HG03442 (cell line): Measurements from ENCODE around the gene TAS2R46.
"Not testable (repeated sequence)": the region's sequence is repeated elsewhere in the genome, so short reads cannot be mapped to it uniquely, and the experiment has no call there.

Experiments used
- ATAC-seq: cut with Tn5 transposase; IDR thresholded peaks from one replicate; pipeline ENCODE4 v1.9.1; 2021; ENCODE audit warnings: mild to moderate bottlenecking, moderate library complexity; ENCODE audit not compliant: unreplicated experiment

TAS2R46 gene

DNA sequence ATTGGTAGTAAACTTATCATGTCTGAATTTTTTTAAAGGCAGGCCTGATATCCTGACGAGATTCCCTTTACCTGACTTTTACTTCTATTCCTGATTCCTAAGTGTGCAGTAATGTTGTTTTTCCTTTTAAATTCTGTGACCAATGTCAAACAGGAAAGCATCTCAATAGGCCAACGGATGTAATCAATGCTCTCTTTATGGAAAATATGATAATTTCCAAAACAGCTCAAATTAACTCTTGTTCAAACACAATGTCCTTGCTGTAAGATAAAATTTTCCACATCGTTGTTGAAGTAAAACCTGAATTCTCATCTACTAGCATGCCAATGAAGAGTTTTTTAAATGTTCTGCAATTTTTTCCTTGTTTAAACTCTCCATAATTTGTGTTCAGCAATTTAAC lies 22.9 kb downstream of the TAS2R46 start:
- ATAC-seq: no peak

- ATAC-seq: not testable (repeated sequence)
These were observed 28.1 kb downstream of the TAS2R46 start for GRCh38 chr12:11033959-11034358.

DNA sequence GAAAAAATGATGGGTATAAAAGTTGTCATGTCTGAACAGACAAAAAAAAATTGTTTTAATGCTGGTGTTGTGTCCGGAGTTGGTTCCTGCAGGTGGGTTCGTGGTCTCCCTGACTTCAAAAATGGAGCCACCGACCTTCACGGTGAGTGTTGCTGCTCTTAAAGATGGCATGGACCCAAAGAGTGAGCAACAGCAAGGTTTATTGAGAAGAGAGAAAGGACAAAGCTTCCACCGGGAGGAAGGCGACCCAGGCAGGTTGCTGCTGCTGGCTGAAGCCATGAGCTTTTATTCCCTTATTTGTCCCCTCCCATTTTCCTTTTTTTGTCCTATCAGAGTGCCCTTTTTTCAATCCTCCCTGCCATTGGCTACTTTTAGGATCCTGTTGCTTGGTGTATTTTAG lies 30.8 kb downstream of the TAS2R46 start, which contains the start of gene TAS2R31:
Gene TAS2R31 (minus strand): TSS at position 101 of the 400 bp plus-strand sequence. CDS start 72 bp downstream, at position 29.
- no peak for ATAC-seq

DNA sequence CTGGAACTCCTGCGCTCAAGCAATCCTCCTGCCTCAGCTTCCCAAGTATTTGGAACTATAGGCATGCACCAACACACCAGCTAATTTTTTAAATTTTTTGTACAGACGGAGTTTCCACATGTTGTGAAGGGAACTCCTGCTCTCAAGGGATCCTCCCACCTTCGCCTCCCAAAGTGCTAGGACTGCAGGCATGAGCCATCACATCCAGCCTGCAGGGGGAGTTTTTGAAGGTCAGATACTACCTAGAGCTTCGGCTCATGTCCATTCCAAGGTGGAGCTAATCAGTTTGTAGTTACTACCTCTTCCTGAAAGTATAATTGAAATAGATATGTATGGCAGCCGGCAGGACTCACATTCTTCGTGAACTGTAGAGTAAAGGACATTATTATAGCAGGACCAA lies 36.0 kb downstream of the TAS2R46 start:
- no peak for ATAC-seq

DNA sequence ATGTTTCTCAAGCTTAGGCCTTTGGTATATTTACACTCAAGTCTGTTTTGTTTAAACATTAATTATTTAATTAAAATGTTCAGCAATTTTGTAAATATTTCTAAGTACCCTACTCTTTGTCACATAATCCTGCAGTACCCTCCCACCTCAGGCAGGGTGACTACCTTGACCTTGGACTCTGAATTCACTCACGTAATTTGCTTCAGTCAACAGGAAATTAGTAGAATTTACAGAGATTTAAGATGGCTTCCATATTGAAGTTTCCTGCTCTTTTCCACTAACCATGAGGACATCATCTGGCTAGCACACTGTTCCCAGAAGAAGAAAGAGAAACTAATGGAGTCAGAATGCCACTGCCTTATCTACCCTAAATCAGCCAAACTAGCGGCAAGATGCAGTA lies 38.7 kb downstream of the TAS2R46 start:
- no peak for ATAC-seq

- ATAC-seq: no peak
These were observed 39.6 kb downstream of the TAS2R46 start, which contains the start of gene TAS2R19 for GRCh38 chr12:11022520-11022919. TAS2R19 (minus strand) TSS chr12:11022620; CDS start chr12:11022571, 49 bp downstream.

GRCh38 chr12:11016937-11017336 lies 45.2 kb downstream of the TAS2R46 start:
- ATAC-seq: no peak

DNA sequence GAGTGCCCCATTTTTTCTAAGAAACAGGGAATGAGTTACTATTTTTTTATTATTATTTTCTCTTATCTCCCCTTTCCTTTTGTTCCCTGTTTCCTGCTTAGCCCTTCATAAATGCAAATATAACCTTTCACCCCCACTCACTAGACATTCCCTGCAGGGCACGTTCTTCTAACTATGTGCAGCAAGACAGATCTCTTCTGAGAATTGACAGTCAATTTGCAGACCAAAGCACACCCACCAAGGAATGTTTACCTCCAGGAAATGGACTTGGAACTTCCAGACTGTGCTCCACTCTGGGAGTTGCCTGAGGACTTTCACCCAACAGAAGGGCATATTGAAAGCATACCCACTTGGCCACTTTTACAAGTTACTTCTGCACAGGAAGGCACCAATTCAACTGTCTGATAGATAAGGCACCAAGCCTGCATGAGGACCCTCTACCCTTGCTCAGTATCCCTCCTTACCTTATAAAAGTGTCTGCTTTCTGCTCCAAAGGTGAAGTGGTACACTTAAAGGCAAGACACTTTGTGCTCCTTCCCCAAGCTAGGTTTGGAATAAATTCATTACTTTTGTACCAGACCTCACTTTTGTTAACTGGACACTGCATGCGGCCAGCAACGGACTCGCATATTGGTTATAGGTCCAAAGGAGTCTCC lies 46.2 kb downstream of the TAS2R46 start:
- ATAC-seq: no peak

- ATAC-seq: no peak
These were observed 47.9 kb downstream of the TAS2R46 start for GRCh38 chr12:11014234-11014633.
